HUES48 (cell line): Measurements from ENCODE around the gene RNF220.
"Not testable (repeated sequence)": the region's sequence is repeated elsewhere in the genome, so short reads cannot be mapped to it uniquely, and the experiment has no call there.

Experiments used
- H3K27ac ChIP-seq: one replicate; pipeline ENCODE4 v1.7.0; 2013; ENCODE audit warnings: low read depth, low read length, inconsistent platforms
- H3K27me3 ChIP-seq: 2 replicates; pipeline ENCODE4 v1.6.1; 2013; ENCODE audit warnings: mild to moderate bottlenecking, low read length; ENCODE audit not compliant: control insufficient read depth, insufficient read depth
- H3K36me3 ChIP-seq: 2 replicates; pipeline ENCODE4 v1.6.1; 2013; ENCODE audit warnings: low read length; ENCODE audit not compliant: control insufficient read depth, insufficient read depth
- H3K4me1 ChIP-seq: 2 replicates; pipeline ENCODE4 v1.6.1; 2013; ENCODE audit warnings: mild to moderate bottlenecking, low read length; ENCODE audit not compliant: control insufficient read depth, insufficient read depth
- H3K4me3 ChIP-seq: 2 replicates; pipeline ENCODE4 v1.5.1; 2013; ENCODE audit warnings: mild to moderate bottlenecking, low read depth, low read length
- H3K9ac ChIP-seq: 2 replicates; pipeline ENCODE4 v1.6.1; 2013; ENCODE audit warnings: mild to moderate bottlenecking, low read depth, low read length, moderate library complexity
- H3K9me3 ChIP-seq: 2 replicates; pipeline ENCODE4 v1.6.1; 2013; ENCODE audit warnings: low read length; ENCODE audit not compliant: control insufficient read depth, insufficient read depth

The RNF220 gene

GRCh38 chr1:44696101-44696500 lies 291.0 kb downstream of the RNF220 start:
- no peak overlapping the region for H3K27ac ChIP-seq
- H3K36me3 ChIP-seq, result no peaks in the 10 kb centered on the region
- no peak overlapping the region for H3K4me3 ChIP-seq
- H3K9ac ChIP-seq, result no peak overlapping the region
- no peaks in the 10 kb centered on the region for H3K27me3 ChIP-seq
- no peaks in the 10 kb centered on the region for H3K4me1 ChIP-seq
- no peaks in the 10 kb centered on the region for H3K9me3 ChIP-seq

DNA sequence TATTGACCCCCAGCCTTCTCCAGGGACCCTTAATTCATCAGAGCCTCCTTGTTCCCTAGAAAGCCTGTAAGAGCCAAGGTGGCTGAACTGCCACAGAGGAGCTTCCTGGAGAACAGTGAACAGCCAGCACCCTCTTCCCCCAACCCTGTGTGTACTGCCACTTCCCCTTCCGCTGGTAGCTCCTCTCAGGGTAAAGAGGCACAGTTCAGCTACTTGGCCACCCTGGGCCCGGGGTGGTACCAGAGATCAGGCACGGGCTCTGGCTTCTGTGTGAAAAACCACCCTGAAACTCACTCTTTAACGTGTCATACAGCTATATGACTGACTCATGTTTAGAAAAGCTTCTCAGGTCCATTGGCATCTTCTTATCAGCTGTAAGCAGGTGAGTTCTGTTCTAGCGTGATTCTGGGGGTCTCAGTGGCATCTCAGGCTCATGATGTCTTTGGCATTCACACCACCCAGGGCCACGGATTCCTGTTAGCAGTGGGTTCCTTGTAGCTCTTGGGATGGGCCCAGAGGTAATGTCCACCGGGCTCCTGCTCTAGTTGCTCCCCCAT lies 291.8 kb downstream of the RNF220 start:
- H3K9me3 ChIP-seq, result no peaks in the 10 kb centered on the region
- H3K4me1 ChIP-seq, result no peaks in the 10 kb centered on the region
- H3K4me3 ChIP-seq, result no peak overlapping the region
- no peaks in the 10 kb centered on the region for H3K36me3 ChIP-seq
- H3K27ac ChIP-seq, result no peak overlapping the region
- no peak overlapping the region for H3K9ac ChIP-seq
- H3K27me3 ChIP-seq, result no peaks in the 10 kb centered on the region

GRCh38 chr1:44698138-44698537 lies 293.1 kb downstream of the RNF220 start:
- no peak overlapping the region for H3K4me3 ChIP-seq
- H3K9ac ChIP-seq, result no peak overlapping the region
- H3K9me3 ChIP-seq, result no peaks in the 10 kb centered on the region
- H3K27ac ChIP-seq, result no peak overlapping the region
- no peaks in the 10 kb centered on the region for H3K4me1 ChIP-seq
- H3K36me3 ChIP-seq, result no peaks in the 10 kb centered on the region
- no peaks in the 10 kb centered on the region for H3K27me3 ChIP-seq

DNA sequence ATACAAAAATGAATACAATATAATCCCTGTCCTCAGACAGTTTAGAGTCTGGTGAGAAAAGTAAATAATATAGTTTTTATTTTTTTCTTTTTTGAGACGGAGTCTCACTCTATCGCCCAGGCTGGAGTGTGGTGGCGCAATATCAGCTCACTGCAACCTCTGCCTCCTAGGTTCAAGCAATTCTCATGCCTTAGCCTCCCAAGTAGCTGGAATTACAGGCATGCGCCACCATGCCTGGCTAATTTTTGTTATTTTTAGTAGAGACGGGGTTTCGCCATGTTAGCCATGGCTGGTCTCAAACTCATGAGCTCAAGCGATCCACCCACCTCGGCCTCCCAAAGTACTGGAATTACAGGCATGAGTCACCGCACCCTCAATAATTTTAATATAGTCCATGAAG lies 294.3 kb downstream of the RNF220 start:
- H3K4me1 ChIP-seq, H3K27ac ChIP-seq, H3K9ac ChIP-seq, H3K9me3 ChIP-seq, H3K27me3 ChIP-seq, H3K4me3 ChIP-seq, H3K36me3 ChIP-seq: not testable (repeated sequence)

- Histone ChIP-seq H3K36me3 (no peaks in the 10 kb centered on the region), H3K4me3 (no peak overlapping the region), H3K4me1 (no peaks in the 10 kb centered on the region), H3K9me3 (no peaks in the 10 kb centered on the region), H3K27me3 (no peaks in the 10 kb centered on the region), H3K27ac (no peak overlapping the region), H3K9ac (no peak overlapping the region)
Observed at GRCh38 chr1:44700573-44700972, 295.5 kb downstream of the RNF220 start.

DNA sequence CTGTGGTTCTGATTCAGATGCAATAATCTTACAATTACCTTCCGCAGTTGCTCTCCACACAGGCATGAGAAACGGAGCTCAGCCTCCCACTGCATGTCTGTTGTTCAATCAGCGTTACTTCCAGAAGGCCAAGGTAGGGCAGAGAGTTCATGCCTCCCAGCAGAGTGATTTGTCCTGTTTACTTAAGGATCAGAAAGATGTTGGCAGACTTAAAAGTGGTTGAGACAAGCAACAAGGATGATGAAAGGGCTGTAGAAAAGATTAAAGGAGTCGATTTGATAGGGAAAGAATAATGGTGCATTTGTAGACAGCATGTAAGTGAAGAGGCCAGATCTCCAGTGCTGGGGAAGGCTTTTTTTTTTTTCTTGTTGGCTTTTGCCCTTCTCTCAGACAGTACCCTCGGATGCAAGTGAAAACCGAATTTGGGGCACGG lies 296.1 kb downstream of the RNF220 start:
- Histone ChIP-seq H3K4me1 (no peaks in the 10 kb centered on the region), H3K4me3 (no peak overlapping the region), H3K36me3 (no peaks in the 10 kb centered on the region), H3K27ac (no peak overlapping the region), H3K27me3 (no peaks in the 10 kb centered on the region), H3K9me3 (no peaks in the 10 kb centered on the region), H3K9ac (no peak overlapping the region)
